ENCODE measurements around the gene C16orf89. TPM values are rescaled to one million over a fixed set of nuclear protein-coding genes. Genes with fewer than 3 reads are reported as not detected.

Gene C16orf89
- total and polyA plus RNA-seq, 10 of the 15 experiments (the other 5 are each of a cell fraction or from before 2014, with no cell fraction given) = not detected

GRCh38 chr16:5040451-5040850 lies 25.3 kb downstream of the C16orf89 start (continued):
- TF ChIP-seq RELB (IDR thresholded peaks at IDR 0.05; ENCODE audit: low read depth) (no peak), USF2 (IDR thresholded peaks at IDR 0.05; ENCODE audit: borderline replicate concordance, low read depth, low read length) (no peak), WRNIP1 (IDR thresholded peaks at IDR 0.05; ENCODE audit: borderline replicate concordance, low read depth, low read length) (no peak)

- POLR2A ChIA-PET = no interaction called here
- WGBS (ENCODE audit: insufficient coverage, insufficient replicate concordance, low lambda C conversion rate, missing lambda C conversion rate) = 23% methylated on average over 12 of the region's 12 CpGs
- Histone ChIP-seq H3K9ac (ENCODE audit: control insufficient read depth, insufficient read depth, low read length) (no peak overlapping the region), H3K36me3 (ENCODE audit: control insufficient read depth in 2 of 2, insufficient read depth in 2 of 2, low read length in 1 of 2) (no peaks in the 10 kb centered on the region), H3K27me3 (replicated peaks in 1 of 2; ENCODE audit: control insufficient read depth in 2 of 2, insufficient read depth in 2 of 2, low read length in 1 of 2) (no peaks in the 10 kb centered on the region), H3K4me2 (ENCODE audit: control insufficient read depth, insufficient read depth) (peak overlapping the region; percentile 30; the same call in 1 of the 2 replicates), H3K4me3 (no peak overlapping the region), H2AFZ (ENCODE audit: control insufficient read depth, low read depth, low read length) (no peak overlapping the region), H3K27ac (ENCODE audit: control insufficient read depth, insufficient read depth) (no peak overlapping the region), H3K79me2 (ENCODE audit: control insufficient read depth, insufficient read depth, low read length) (no peaks in the 10 kb centered on the region), H4K20me1 (ENCODE audit: control insufficient read depth, insufficient read depth) (no peaks in the 10 kb centered on the region), H3K9me3 (replicated peaks; ENCODE audit: control insufficient read depth, insufficient read depth, low read length) (no peaks in the 10 kb centered on the region), H3K4me1 (ENCODE audit: control insufficient read depth, insufficient read depth, low read length) (peaks cover 24% of the 10 kb centered on the region)
- DNase-seq (ENCODE audit: low read depth, low spot score) (no peak), ATAC-seq (no peak), FAIRE-seq (no peak)
- in situ Hi-C loops (cut with MboI) (no loop called here), intact Hi-C loops (cut with micrococcal nuclease; ENCODE audit: unreplicated experiment) (no loop called here)
- CTCF ChIA-PET = interaction anchor here (0.8 kb wide), 1 partner anchor 352 kb away, joined by 3 read pairs; no protein-coding TSS in a partner anchor
- TF ChIP-seq CBFB (IDR thresholded peaks at IDR 0.05; ENCODE audit: low read depth) (no peak), SIX5 (IDR thresholded peaks at IDR 0.05; ENCODE audit: low read depth, low read length, severe bottlenecking) (no peak), POLR2A (IDR thresholded peaks at IDR 0.05; ENCODE audit: low read depth, low read length) (no peak), HDAC2 (IDR thresholded peaks at IDR 0.05) (no peak)
- SMC1A ChIA-PET (ENCODE audit: uncharacterized antibody, unreplicated experiment) = interaction anchor here (0.6 kb wide), 1 partner anchor 1111 kb away, joined by 3 read pairs; no protein-coding TSS in a partner anchor
- BruUV-seq (replicated peaks) = no TSS peak
- RAD21 ChIA-PET (ENCODE audit: unreplicated experiment) = no interaction called here
Measured at GRCh38 chr16:5036228-5037156, 29.3 kb downstream of the C16orf89 start.

Measured in GM12878 (cell line).